ENCODE results near the gene DUOX1.

Gene DUOX1

GRCh38 chr15:45140557-45141250 is 10.9 kb downstream of the DUOX1 start:
- Histone ChIP-seq H3K4me3 (no peak overlapping the region), H3K27ac (no peak overlapping the region), H3K36me3 (ENCODE audit: insufficient read depth, low read length) (no peaks in the 10 kb centered on the region), H3K9me3 (ENCODE audit: low read depth, low read length) (no peaks in the 10 kb centered on the region), H3K9ac (ENCODE audit: insufficient read length) (no peak overlapping the region)
- DNase-seq (ENCODE audit: low read depth, low spot score) = peak; percentile 14
- TF ChIP-seq FOXP2 (optimal IDR thresholded peaks at IDR 0.05; ENCODE audit: control extremely low read depth, extremely low read length, insufficient read depth) (no peak), EZH2 (IDR thresholded peaks at IDR 0.05) (no peak), POLR2AphosphoS5 (IDR thresholded peaks at IDR 0.05; ENCODE audit: borderline replicate concordance, low read depth, low read length) (no peak)

GRCh38 chr15:45141386-45141785 is 11.6 kb downstream of the DUOX1 start:
- no peak overlapping the region for H3K9ac ChIP-seq (ENCODE audit: insufficient read length)
- no peak overlapping the region for H3K4me3 ChIP-seq
- no peak overlapping the region for H3K27ac ChIP-seq
- DNase-seq (ENCODE audit: low read depth, low spot score) = no peak
- no peaks in the 10 kb centered on the region for H3K36me3 ChIP-seq (ENCODE audit: insufficient read depth, low read length)
- TF ChIP-seq POLR2AphosphoS5 (IDR thresholded peaks at IDR 0.05; ENCODE audit: borderline replicate concordance, low read depth, low read length) = no peak
- no peak for TF ChIP-seq FOXP2 (optimal IDR thresholded peaks at IDR 0.05; ENCODE audit: control extremely low read depth, extremely low read length, insufficient read depth)
- no peak for TF ChIP-seq EZH2 (IDR thresholded peaks at IDR 0.05)
- H3K9me3 ChIP-seq (ENCODE audit: low read depth, low read length) = no peaks in the 10 kb centered on the region

GRCh38 chr15:45143056-45143455 is 13.3 kb downstream of the DUOX1 start:
- H3K4me3 ChIP-seq = no peak overlapping the region
- no peak overlapping the region for H3K9ac ChIP-seq (ENCODE audit: insufficient read length)
- TF ChIP-seq EZH2 (IDR thresholded peaks at IDR 0.05) (no peak), POLR2AphosphoS5 (IDR thresholded peaks at IDR 0.05; ENCODE audit: borderline replicate concordance, low read depth, low read length) (no peak), FOXP2 (optimal IDR thresholded peaks at IDR 0.05; ENCODE audit: control extremely low read depth, extremely low read length, insufficient read depth) (no peak)
- H3K9me3 ChIP-seq (ENCODE audit: low read depth, low read length) = no peaks in the 10 kb centered on the region
- DNase-seq (ENCODE audit: low read depth, low spot score) = no peak
- H3K27ac ChIP-seq = no peak overlapping the region
- H3K36me3 ChIP-seq (ENCODE audit: insufficient read depth, low read length) = no peaks in the 10 kb centered on the region

- Histone ChIP-seq H3K27ac (no peak overlapping the region), H3K9me3 (ENCODE audit: low read depth, low read length) (no peaks in the 10 kb centered on the region), H3K36me3 (ENCODE audit: insufficient read depth, low read length) (no peaks in the 10 kb centered on the region), H3K9ac (ENCODE audit: insufficient read length) (no peak overlapping the region), H3K4me3 (no peak overlapping the region)
- TF ChIP-seq FOXP2 (optimal IDR thresholded peaks at IDR 0.05; ENCODE audit: control extremely low read depth, extremely low read length, insufficient read depth) = no peak
- no peak for TF ChIP-seq EZH2 (IDR thresholded peaks at IDR 0.05)
- no peak for TF ChIP-seq POLR2AphosphoS5 (IDR thresholded peaks at IDR 0.05; ENCODE audit: borderline replicate concordance, low read depth, low read length)
- no peak for DNase-seq (ENCODE audit: low read depth, low spot score)
These were observed 14.2 kb downstream of the DUOX1 start for GRCh38 chr15:45143946-45144345.

GRCh38 chr15:45144775-45145174 is 15.0 kb downstream of the DUOX1 start:
- H3K27ac ChIP-seq = no peak overlapping the region
- H3K36me3 ChIP-seq (ENCODE audit: insufficient read depth, low read length) = no peaks in the 10 kb centered on the region
- H3K4me3 ChIP-seq = no peak overlapping the region
- no peak for TF ChIP-seq FOXP2 (optimal IDR thresholded peaks at IDR 0.05; ENCODE audit: control extremely low read depth, extremely low read length, insufficient read depth)
- no peak for TF ChIP-seq POLR2AphosphoS5 (IDR thresholded peaks at IDR 0.05; ENCODE audit: borderline replicate concordance, low read depth, low read length)
- no peak for TF ChIP-seq EZH2 (IDR thresholded peaks at IDR 0.05)
- H3K9ac ChIP-seq (ENCODE audit: insufficient read length) = no peak overlapping the region
- DNase-seq (ENCODE audit: low read depth, low spot score) = no peak
- H3K9me3 ChIP-seq (ENCODE audit: low read depth, low read length) = no peaks in the 10 kb centered on the region

- no peak for TF ChIP-seq FOXP2 (optimal IDR thresholded peaks at IDR 0.05; ENCODE audit: control extremely low read depth, extremely low read length, insufficient read depth)
- TF ChIP-seq EZH2 (IDR thresholded peaks at IDR 0.05) = no peak
- no peak for TF ChIP-seq POLR2AphosphoS5 (IDR thresholded peaks at IDR 0.05; ENCODE audit: borderline replicate concordance, low read depth, low read length)
- no peak overlapping the region for H3K27ac ChIP-seq
- H3K36me3 ChIP-seq (ENCODE audit: insufficient read depth, low read length) = no peaks in the 10 kb centered on the region
- DNase-seq (ENCODE audit: low read depth, low spot score) = no peak
- no peak overlapping the region for H3K9ac ChIP-seq (ENCODE audit: insufficient read length)
- no peaks in the 10 kb centered on the region for H3K9me3 ChIP-seq (ENCODE audit: low read depth, low read length)
- H3K4me3 ChIP-seq = no peak overlapping the region
These were observed 16.6 kb downstream of the DUOX1 start for GRCh38 chr15:45146405-45146804.

GRCh38 chr15:45147606-45148005 is 17.8 kb downstream of the DUOX1 start:
- no peak for DNase-seq (ENCODE audit: low read depth, low spot score)
- no peaks in the 10 kb centered on the region for H3K36me3 ChIP-seq (ENCODE audit: insufficient read depth, low read length)
- H3K27ac ChIP-seq = no peak overlapping the region
- no peak overlapping the region for H3K4me3 ChIP-seq
- H3K9me3 ChIP-seq (ENCODE audit: low read depth, low read length) = no peaks in the 10 kb centered on the region
- no peak for TF ChIP-seq POLR2AphosphoS5 (IDR thresholded peaks at IDR 0.05; ENCODE audit: borderline replicate concordance, low read depth, low read length)
- no peak for TF ChIP-seq FOXP2 (optimal IDR thresholded peaks at IDR 0.05; ENCODE audit: control extremely low read depth, extremely low read length, insufficient read depth)
- no peak for TF ChIP-seq EZH2 (IDR thresholded peaks at IDR 0.05)
- no peak overlapping the region for H3K9ac ChIP-seq (ENCODE audit: insufficient read length)

GRCh38 chr15:45148076-45149059 is 18.6 kb downstream of the DUOX1 start:
- H3K9me3 ChIP-seq (ENCODE audit: low read depth, low read length) = no peaks in the 10 kb centered on the region
- H3K27ac ChIP-seq = no peak overlapping the region
- no peaks in the 10 kb centered on the region for H3K36me3 ChIP-seq (ENCODE audit: insufficient read depth, low read length)
- no peak overlapping the region for H3K9ac ChIP-seq (ENCODE audit: insufficient read length)
- H3K4me3 ChIP-seq = no peak overlapping the region
- DNase-seq (ENCODE audit: low read depth, low spot score) = no peak
- TF ChIP-seq POLR2AphosphoS5 (IDR thresholded peaks at IDR 0.05; ENCODE audit: borderline replicate concordance, low read depth, low read length) = no peak
- TF ChIP-seq EZH2 (IDR thresholded peaks at IDR 0.05) = no peak
